ENCODE results near the gene LPIN3.

DNA sequence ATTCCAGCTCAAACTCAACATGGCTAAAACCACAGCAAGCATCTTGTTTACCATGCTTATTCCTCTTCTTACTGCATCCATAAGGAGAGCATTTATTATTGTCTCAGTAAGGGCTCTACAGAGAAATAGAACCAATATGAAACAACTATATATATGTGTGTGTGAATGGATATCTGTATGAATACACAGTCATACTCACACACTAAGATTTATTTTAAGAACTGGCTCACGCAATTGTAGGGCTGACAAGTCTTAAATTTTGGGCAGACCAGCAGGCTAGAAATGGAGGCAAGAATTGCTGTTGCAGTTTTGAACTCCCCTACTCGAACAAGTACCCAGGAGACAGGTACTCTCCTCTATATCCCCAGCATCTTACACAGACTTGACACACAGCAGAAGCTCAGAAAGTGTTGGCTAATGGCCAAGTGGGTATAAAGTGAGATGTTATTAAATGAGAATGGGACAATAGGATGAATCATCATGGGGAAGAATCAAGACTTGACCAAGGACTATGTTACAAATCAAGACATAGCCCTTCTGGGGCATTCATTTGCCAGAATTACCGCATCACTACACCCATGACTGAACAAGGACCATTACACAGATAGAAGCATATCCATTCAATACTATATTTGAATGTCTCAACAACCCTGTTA is 36.1 kb upstream of the LPIN3 start:
- TF ChIP-seq POLR2AphosphoS5 (IDR thresholded peaks at IDR 0.05; ENCODE audit: low read depth, low read length) (no peak), POLR2A (IDR thresholded peaks at IDR 0.05; ENCODE audit: low read depth, low read length) (no peak)
